EL (cell line): ENCODE data around the gene MDK.
A peak's percentile ranks its signal among the peaks of the same experiment; 100 is the strongest.

Source experiments
- DNase-seq: peaks from one replicate; pipeline ENCODE4 v3.0.0-alpha.2; 2016

The MDK gene

GRCh38 chr11:46383974-46384701, 2.7 kb downstream of the MDK start:
- no peak for DNase-seq

- DNase-seq: no peak
These were observed 3.9 kb downstream of the MDK start for GRCh38 chr11:46385169-46386004.

GRCh38 chr11:46386005-46386578, 4.6 kb downstream of the MDK start:
- no peak for DNase-seq

GRCh38 chr11:46386674-46387073, 5.2 kb downstream of the MDK start:
- DNase-seq: peak; percentile 45

GRCh38 chr11:46387456-46387855, 6.0 kb downstream of the MDK start:
- DNase-seq: no peak

- DNase-seq: no peak
These were observed 6.6 kb downstream of the MDK start for GRCh38 chr11:46387919-46388618.

GRCh38 chr11:46388619-46389449, 7.4 kb downstream of the MDK start:
- no peak for DNase-seq

- peak; percentile 78 for DNase-seq
These were observed 8.2 kb downstream of the MDK start for GRCh38 chr11:46389450-46390330.

GRCh38 chr11:46390331-46391171, 9.1 kb downstream of the MDK start:
- no peak for DNase-seq

GRCh38 chr11:46391186-46391577, 9.7 kb downstream of the MDK start:
- no peak for DNase-seq

- DNase-seq: peak; percentile 67
These were observed 10.3 kb downstream of the MDK start, which contains the start of gene CHRM4 for GRCh38 chr11:46391578-46392420. CHRM4 (minus strand) TSS chr11:46391776; CDS start chr11:46386557, 5,219 bp downstream.

GRCh38 chr11:46392421-46393230, 11.2 kb downstream of the MDK start:
- DNase-seq: peak; percentile 78

- DNase-seq: no peak
These were observed 11.8 kb downstream of the MDK start for GRCh38 chr11:46393231-46393616.

GRCh38 chr11:46393759-46394158, 12.3 kb downstream of the MDK start:
- no peak for DNase-seq

GRCh38 chr11:46397526-46397925, 16.1 kb downstream of the MDK start:
- DNase-seq: no peak

GRCh38 chr11:46402957-46403902, 21.8 kb downstream of the MDK start:
- no peak for DNase-seq

- DNase-seq: no peak
These were observed 23.1 kb downstream of the MDK start for GRCh38 chr11:46404476-46405017.
